ENCODE data around the gene GLIPR1L2.
"Not testable (repeated sequence)": the region's sequence is repeated elsewhere in the genome, so short reads cannot be mapped to it uniquely, and the experiment has no call there.

Gene GLIPR1L2

DNA sequence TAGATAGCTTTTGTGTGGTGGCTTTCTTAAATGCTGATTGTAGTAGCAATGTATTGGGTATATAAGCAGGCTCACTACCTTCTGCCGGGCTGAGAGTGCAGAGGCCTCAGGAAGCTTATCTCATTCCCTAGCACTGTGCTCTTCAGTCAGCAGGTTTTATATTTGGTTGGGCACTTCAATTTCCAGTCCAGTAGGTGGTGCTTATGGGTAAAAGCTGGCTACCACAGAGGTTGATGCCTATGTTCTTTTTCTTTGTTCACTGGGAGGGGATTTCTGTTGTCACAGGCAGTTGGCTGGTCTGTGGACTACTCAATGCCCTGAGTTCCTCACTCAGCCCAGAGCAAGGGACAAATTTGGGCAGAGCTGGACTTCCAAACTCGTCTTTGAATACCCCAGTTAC is 46.7 kb downstream of the GLIPR1L2 start:
- DNase-seq (ENCODE audit: low spot score), result no peak

DNA sequence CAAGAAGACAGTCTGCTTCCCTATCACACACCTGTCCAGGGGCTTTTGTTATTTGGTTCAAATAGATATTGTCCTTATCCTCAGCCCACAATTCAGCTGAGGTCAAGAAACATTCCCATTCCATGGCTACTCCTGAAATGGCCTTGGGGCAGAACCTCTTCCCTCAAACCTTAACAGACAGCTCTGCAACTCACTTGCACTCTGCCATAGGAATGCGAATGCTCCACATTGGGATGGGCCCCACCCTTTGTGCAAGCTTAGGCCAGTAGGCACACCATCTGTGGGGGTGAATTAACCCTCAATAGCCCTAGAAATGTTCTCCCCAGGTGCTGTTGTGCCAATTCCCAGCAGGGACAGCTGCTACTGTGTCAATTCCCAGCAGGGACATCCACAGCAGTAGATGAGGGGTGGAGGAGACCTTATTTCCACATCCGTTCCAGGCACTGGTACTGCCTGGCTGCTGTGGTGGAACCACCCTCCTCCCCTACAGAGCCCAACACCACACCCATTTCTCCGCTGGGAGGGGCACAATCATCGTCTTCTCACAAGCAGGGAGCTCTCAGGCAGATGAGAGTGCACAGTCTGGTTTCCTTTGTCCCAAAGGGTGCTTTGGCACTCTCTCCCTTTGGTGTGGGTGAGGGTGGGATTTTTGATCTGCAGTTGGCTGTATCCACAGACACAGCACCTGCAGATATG is 47.3 kb downstream of the GLIPR1L2 start:
- no peak for DNase-seq (ENCODE audit: low spot score)

DNA sequence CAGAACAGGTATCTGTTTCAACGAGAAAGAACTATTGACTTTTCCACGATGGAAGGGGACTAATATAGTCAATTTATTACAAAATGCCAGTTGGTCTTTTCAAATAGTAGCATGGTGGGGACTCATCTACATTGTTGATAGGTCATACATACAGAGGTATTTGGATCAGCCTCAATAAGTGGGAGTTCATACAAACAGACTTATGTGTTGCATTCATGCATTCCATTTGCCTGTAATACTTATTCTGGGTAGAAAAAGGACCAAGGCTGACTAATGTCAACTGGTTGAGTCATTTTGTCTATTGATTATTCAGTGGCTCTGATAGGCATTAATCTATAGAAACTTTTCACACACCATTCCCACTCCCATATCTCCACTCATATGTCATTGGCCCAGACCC is 48.2 kb downstream of the GLIPR1L2 start:
- DNase-seq (ENCODE audit: low spot score), result no peak

DNA sequence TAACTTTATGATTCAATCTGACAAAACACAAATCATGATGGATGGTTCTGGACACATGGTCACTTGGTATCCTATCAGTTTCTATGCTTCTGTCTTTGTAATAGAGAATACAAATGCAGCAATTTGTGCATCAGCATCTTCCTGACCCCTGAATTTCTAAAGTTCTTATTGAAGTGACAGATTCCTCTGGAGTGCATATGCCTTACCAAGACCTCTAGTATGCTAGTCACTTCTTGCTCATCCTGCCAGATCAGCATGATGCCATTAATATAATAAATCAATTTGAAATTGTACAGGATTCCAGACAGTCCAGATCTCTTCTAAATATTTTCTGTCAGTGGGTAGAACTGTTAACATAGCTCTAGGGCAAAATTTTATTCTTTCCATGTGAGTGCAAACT is 49.0 kb downstream of the GLIPR1L2 start:
- DNase-seq (ENCODE audit: low spot score), result no peak

DNA sequence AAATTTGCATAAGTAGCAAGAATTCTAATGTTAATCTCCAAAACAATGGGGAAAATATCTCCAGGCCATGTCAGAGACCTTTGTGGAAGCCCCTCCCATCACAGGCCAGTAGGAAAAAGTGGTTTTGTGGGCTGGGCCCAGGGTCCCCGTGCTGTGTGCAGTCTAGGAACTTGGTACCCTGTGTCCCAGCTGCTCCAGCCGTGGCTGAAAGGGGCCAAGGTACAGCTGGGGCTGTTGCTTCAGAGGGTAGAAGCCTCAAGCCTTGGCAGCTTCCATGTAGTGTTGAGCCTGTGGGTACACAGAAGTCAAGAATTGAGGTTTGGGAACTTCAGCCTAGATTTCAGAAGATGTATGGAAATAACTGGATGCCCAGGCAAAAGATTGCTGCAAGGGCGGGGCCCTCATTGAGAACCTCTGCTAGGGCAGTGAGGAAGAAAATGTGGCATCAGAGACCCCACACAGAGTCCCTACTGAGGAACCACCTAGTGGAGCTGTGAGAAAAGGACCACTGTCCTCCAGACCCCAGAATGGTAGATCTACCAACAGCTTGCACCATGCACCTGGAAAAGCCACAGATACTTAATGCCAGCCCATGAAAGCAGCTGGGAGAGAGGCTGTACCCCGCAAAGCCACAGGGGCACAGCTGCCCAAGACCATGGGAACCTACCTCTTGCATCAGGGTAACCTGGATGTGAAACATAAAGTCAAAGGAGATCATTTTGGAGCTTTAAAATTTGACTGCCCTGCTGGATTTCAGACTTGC is 51.0 kb downstream of the GLIPR1L2 start:
- not testable (repeated sequence) for DNase-seq (ENCODE audit: low spot score)

DNA sequence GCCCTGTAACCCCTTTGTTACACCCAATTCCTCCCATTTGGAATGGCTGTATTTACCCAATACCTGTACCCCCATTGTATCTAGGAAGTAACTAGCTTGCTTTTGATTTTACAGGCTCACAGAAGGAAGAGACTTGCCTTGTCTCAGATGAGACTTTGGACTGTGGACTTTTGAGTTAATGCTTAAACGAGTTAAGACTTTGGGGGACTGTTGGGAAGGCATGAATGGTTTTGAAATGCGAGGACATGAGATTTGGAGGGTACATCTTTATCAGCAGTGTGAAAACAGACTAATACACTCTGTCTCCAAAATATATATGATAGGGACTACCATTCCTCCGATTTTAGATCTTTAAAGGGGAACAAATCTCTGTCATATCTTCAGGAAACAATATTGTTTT is 51.6 kb downstream of the GLIPR1L2 start:
- DNase-seq (ENCODE audit: low spot score), result not testable (repeated sequence)

DNA sequence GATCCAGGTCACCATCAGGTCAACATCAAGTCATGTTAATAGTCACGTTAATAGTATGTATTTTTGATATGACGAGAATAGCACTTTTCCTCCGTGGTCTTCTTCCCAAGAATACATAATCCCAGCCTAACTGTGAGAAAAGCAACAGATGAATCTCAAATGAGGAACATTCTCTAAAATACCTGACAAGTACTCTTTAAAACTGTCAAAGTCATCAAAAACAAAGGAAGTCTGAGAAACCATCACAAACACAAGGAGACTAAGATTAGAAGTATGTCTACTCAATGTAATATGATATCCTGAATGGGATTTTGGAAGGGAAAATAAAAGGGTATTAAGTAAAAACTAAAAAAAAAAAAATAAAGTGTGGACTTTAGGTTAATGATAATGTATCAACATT is 52.8 kb downstream of the GLIPR1L2 start:
- no peak for DNase-seq (ENCODE audit: low spot score)

DNA sequence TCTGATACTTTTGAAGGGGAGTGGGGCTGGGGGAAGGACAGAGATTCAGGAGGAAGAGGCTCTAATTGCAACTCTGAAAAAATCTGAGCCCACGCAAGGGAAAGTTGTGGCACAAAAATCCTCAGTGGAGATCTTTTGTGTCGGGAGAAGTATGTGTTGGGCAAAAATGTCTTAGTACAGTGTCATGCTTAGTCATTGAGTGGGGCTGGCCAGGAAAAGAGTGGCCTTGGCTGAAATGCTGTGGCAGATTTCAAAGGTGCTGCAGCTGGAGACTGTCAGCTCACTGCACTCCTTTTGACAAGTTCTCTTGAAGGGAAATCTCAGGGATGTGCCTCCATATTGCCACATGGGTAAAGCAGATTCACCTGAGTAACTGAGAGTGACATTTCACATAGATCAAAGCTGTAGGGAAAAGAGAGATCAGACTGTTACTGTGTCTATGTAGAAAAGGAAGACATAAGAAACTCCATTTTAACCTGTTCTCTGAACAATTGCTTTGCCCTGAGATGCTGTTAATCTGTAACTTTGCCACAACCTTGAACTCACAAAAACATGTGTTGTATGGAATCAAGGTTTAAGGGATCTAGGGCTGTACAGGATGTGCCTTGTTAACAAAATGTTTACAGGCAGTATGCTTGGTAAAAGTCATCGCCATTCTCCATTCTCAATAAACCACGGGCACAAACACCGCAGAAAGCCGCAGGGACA is 53.7 kb downstream of the GLIPR1L2 start:
- DNase-seq (ENCODE audit: low spot score), result no peak

DNA sequence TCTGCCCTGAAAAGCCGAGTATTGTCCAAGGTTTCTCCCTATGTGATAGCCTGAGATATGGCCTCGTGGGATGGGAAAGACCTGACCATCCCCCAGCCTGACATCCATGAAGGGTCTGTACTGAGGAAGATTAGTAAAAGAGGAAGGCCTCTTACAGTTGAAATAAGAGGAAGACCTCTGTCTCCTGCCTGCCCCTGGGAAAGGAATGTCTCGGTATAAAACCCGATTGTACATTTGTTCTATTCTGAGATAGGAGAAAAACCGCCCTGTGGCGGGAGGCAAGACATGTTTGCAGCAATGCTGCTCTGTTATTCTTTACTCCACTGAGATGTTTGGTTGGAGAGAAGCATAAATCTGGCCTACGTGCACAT is 54.2 kb downstream of the GLIPR1L2 start:
- DNase-seq (ENCODE audit: low spot score), result not testable (repeated sequence)

DNA sequence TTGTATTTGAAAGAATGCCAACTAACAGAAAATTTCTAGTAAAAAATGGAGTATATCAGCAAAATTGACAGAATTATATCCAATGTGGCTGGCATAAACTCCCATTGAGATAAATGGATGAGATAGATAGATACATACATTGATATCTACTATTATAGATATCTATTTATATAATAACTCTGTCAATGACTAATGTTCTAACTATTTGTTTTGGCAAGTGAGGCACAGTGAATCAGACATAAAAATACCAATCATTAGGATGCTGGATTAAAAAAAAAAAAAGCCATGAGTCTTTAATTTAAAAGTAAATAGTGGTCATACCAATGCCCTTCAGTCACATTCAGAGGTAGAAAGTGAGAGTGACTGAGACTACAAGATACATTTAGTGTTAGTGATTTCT is 56.0 kb downstream of the GLIPR1L2 start:
- no peak for DNase-seq (ENCODE audit: low spot score)

DNA sequence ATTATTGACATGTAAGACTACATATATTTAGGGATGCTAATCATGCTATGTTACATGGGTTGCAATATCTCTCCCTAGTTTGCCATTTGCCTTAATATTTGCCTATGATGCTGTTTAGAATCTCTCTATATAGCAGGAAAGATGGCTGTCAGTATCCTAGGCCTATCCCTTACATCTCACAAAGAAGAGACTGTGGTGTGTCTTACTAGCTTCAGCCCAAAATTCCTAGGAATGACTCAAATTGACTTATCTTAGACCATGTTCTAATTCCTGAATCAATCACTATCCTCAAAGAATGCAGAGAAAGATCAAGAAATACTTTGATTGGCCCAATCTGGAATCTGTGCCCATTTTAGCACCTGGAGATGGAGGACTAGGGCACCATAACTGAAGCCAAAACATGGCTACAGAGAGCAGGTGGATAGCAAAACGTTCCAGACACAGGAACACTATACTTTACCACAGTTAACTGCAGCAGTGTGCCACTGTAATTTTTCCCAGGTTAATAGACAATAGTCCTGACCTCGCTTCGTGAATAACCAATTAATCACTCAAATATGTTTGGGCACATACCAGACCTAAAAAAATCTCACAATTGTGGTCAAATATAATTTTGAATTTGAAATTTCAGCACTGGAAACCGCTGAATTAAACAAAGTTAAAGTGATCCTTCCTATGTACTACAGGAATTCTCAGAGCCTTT is 57.0 kb downstream of the GLIPR1L2 start:
- no peak for DNase-seq (ENCODE audit: low spot score)

DNA sequence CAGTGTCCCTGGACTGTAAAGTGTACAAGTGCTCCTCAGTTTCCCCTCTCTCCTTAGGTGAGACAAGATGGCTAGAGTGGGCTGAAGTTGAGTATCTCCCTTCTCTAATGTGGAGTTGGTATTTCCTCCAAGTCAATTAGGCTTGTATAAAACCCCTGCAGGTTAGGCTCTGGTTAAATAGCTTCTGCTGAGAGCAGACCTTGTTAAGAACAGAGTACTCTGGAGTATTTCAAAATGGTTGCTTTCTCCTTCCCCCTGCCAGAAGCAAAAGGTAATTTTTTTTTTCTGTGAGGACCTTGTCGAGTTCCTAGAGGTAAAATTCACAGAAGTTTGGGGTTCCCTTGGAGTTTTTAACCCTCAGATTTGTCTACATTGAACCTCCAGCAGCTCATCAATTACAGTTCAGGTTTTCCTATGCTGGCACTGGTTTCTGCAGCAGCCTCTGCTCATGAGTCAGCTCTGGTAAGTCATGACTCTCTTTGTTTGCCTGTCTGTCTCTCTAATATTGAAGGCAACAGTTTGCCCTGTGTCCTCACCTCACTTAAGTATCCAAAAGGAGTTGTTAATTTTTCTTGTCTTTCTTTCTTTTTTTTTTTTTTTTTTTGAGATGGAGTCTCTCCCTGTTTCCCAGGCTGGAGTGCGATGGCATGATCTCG is 61.9 kb downstream of the GLIPR1L2 start:
- DNase-seq (ENCODE audit: low spot score), result no peak

DNA sequence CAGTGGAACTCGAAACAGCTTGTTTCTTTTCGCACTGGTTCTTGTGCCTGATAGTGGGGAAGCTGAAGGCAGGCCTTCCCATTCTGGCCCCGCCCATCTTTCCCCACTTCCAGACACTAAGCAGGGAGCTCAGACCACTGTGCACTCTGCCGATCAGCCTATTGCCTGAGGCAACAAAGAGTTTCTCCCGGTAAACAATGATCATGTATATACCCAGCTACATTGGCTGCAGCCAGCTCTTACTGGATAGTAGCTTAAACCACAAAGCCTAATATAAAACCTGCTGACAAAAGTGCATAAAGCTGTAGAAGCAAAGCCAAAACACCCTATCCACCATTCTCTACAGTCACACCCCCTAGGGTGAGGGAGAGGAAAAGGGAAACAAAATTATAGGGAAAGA is 65.0 kb downstream of the GLIPR1L2 start:
- no peak for DNase-seq (ENCODE audit: low spot score)

DNA sequence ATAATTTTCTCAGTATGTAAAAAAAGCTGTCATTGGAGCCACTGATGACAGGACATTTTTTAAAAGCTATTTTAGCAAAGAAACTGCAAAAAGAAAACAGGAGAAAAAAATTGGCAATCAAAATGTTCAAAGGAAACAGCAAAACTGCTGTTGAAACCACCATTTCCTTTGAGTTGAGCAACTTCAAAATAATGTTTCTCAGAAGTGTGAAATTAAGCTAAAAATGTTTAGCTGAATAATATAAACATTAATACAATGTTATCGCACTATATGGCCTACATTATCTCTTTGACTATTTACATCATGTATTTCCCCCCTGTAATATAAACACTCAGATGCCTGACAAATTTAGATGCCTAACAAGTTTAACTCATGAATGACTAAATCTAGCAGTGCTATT is 66.3 kb downstream of the GLIPR1L2 start:
- DNase-seq (ENCODE audit: low spot score), result no peak

DNA sequence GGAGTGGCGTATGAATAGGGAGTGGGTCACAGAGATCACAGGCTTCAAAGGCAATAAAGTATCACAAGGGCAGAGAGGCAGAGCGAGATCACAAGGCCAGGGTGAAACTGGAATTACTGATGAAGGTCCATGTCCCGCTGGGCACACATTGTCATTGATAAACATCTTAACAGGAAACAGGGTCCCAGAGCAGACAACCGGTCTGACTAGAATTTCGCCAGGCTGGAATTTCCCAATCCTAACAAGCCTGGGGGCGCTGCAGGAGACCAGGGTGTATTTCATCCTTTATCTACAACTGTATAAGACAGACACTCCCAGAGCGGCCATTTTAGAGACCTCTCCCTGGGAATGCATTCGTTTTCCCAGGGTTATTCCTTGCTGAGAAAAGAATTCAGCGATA is 67.0 kb downstream of the GLIPR1L2 start:
- not testable (repeated sequence) for DNase-seq (ENCODE audit: low spot score)

DNA sequence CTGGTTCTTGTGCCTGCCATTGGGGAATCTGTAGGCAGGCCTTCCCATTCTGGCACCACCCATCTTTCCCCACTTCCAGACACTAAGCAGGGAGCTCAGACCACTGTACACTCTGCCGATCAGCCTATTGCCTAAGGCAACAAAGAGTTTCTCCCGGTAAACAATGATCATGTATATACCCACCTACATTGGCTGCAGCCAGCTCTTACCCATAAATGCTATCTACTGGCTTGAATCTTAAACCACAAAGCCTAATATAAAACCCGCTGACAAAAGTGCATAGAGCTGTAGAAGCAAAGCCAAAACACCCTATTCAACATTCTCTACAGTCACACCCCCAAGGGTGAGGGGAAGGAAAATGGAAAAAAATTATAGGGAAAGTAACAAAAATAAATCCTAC is 68.9 kb downstream of the GLIPR1L2 start:
- DNase-seq (ENCODE audit: low spot score), result no peak

DNA sequence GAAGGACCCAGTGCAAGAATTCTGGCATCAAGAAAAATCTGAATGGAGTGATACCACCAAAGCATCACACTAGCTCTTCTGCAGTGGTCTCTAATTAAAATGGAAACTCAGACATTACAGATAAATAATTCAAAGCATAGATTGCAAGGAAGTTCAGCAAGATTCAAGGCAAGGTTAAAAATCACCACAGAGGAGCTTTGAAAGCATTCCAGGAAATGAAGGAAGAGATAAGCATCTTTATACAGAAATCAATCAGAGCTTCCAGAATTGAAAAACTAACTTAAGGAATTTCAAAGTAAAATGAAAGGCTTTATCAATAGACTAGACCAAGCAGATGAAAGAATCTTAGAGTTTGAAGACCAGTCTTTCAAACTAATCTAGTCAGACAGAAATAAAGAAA is 69.3 kb downstream of the GLIPR1L2 start:
- DNase-seq (ENCODE audit: low spot score), result no peak

DNA sequence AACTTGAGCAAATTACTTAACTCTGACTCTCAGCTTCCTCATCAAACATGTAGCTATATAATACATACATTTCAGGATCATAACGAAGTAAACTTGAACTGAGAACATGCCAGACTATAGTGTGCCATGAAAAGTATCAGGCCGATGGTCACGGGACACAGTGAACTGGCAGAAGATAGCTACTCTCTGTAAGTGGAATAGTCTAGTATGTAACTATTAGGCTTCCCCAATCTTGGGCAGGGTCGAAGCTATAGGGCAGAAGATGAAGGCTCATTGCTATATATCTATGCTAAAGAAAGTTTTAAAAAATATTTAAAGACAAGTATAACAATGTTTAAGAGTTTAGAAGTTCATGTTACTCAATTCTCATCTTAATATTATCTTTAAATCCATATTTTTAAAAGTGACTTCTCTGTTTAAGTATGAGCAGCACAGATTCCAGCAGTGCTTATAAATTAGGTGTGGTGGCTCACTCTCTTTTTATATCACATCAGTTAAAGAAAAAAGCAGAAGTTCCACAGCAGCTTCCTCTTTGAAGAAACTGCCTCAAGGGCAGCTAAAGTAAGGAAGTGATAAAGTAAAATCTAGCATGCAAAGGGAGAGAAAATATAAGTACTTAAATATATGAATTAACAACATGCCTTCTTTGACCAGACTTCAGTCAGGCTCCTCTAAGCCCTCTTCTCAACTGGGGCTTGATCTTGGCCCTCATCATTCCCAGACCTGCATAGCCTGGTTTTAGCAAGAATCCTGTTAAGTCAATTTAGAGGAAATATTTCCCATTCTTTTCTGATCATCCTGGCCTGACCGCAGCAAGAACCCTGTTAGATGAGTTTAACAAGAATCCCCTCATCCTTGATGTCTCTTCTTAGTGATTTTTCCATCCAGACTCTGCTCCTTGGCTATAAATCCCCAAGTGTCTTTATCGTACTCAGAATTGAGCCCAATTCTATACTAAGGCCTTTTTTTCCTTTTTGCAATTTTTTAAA is 81.3 kb downstream of the GLIPR1L2 start:
- peak; percentile 29 for DNase-seq (ENCODE audit: low spot score)

DNA sequence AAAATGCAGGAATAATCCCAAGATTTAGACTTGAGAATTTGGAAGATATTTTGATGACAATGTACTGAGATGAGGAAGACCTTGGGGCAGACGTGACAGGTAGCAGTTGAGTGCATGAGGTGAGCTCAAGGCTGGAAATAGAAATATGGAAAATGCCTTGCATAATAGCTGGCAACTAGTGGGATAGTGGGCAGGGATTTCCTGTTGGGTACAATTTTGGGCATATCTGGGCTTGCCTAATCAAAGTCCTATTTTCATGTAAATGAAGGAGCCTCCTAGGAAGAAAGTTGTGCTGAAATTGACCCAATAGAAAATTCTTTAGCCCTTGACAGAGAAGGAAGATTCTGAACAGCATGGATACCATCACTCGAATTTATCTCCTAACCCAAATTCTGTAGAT is 83.2 kb downstream of the GLIPR1L2 start:
- DNase-seq (ENCODE audit: low spot score), result no peak

DNA sequence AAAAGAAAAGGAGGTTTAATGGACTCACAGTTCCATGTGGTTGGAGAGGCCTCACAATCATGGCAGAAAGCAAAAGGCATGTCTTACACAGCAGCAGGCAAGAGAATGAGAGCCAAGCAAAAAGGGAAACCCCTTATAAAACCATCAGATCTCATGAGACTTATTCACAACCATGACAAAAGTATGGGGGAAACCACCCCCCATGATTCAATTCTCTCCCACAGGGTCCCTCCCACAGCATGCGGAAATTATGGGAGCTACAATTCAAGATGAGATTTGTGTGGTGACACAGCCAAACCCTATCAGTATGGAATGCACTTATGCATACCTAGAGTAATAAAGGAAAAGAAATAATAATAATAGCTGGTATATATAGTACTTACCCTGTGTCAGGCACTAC is 85.2 kb downstream of the GLIPR1L2 start:
- no peak for DNase-seq (ENCODE audit: low spot score)

DNA sequence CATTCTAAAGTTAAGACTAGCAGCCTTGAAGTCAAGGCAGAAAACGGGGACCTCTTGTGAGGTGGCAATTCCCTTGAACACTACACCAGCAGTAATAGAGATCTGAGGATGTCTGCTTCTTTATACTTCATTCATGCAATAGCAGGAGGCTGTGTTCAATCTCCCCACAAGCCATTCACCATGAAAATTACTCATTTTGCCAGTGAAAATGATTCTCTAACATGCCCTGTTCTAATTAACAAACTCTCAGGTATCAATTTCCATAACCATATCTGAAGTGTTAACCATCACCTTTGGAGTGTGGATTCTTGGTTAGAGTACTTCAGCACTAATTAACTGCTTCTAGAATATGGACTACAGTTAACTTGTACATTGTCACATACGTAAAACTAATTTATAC is 86.2 kb downstream of the GLIPR1L2 start:
- no peak for DNase-seq (ENCODE audit: low spot score)

Data from Ammon's horn (tissue), 1 donor.